HG03066 (cell line): ENCODE data around the gene OPN1MW2.
"Not testable (repeated sequence)": the region's sequence is repeated elsewhere in the genome, so short reads cannot be mapped to it uniquely, and the experiment has no call there.

Experiments used
- ATAC-seq: cut with Tn5 transposase; IDR thresholded peaks from one replicate; pipeline ENCODE4 v1.9.1; 2021; ENCODE audit warnings: low read depth; ENCODE audit not compliant: unreplicated experiment

The OPN1MW2 gene

DNA sequence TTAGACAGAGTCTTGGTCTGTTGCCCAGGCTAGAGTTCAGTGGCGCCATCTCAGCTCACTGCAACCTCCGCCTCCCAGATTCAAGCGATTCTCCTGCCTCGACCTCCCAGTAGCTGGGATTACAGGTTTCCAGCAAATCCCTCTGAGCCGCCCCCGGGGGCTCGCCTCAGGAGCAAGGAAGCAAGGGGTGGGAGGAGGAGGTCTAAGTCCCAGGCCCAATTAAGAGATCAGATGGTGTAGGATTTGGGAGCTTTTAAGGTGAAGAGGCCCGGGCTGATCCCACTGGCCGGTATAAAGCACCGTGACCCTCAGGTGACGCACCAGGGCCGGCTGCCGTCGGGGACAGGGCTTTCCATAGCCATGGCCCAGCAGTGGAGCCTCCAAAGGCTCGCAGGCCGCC is at the start of gene OPN1MW2:
Gene OPN1MW2 (plus strand): TSS at position 301 of the 400 bp plus-strand sequence. CDS start 60 bp downstream, at position 361.
- not testable (repeated sequence) for ATAC-seq

DNA sequence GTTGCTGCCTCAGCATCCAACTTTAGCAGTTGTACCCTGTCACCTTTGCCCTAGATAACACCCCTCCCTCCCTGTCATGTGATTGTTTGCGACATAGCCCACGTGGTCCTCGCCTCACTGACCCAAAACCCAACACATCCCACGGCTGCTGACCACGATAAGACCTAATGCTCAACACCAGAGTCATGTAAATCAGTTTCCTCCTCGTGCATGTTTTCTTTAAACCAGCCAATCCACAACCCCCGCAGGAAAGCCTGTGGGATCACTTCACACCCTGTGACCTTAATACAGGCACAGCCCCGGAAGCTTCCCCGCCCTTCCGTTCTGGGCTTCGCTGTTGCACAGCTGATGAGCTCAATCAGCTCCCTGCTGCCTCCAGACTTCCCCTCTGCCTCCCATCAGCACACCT is 47.0 kb upstream of the OPN1MW2 start:
- ATAC-seq, result peak; percentile 70

DNA sequence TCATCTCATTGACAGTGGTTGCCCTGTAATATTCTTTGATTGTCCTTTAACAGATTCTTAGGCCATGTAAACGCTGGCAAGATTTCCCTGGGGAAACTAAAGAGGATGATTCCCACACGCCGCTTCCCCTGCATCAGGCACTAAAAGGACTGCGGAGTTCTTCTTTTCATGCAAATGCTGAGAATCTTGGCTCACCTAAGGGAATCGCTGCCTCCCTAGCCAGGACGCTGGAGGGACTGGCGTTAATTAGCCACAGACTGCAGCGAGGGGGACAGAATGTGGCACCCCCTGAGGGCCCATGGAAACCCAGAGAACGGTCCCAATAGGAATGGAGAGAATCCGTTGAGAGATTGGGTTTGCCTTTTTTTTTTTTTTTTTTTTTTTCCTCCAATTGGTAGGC is 45.2 kb upstream of the OPN1MW2 start:
- not testable (repeated sequence) for ATAC-seq

DNA sequence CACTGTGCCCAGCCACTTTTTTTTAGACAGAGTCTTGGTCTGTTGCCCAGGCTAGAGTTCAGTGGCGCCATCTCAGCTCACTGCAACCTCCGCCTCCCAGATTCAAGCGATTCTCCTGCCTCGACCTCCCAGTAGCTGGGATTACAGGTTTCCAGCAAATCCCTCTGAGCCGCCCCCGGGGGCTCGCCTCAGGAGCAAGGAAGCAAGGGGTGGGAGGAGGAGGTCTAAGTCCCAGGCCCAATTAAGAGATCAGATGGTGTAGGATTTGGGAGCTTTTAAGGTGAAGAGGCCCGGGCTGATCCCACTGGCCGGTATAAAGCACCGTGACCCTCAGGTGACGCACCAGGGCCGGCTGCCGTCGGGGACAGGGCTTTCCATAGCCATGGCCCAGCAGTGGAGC is 37.3 kb upstream of the OPN1MW2 start, which contains the start of gene OPN1MW:
Gene OPN1MW (plus strand): TSS at position 301 of the 400 bp plus-strand sequence. CDS start 82 bp downstream, at position 383.
- ATAC-seq, result not testable (repeated sequence)

DNA sequence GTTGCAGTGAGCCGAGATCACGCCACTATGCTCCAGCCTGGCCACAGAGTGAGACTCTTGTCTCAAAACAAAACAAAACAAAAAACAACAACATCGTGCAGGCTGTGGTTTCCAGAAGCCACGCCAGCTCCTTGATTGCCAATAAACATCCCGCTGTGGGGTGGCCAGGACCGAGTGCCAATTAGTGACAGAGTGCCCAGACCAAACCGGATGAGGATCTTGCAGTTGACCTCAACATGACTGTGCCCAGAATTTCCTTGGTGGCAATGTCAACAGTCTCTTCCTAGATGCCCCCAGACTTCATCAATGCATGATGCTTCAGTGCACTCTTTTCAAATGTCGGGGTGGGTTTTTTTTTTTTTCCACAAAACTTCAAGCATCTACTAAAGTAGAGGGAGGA is 35.8 kb upstream of the OPN1MW2 start:
- ATAC-seq, result not testable (repeated sequence)

DNA sequence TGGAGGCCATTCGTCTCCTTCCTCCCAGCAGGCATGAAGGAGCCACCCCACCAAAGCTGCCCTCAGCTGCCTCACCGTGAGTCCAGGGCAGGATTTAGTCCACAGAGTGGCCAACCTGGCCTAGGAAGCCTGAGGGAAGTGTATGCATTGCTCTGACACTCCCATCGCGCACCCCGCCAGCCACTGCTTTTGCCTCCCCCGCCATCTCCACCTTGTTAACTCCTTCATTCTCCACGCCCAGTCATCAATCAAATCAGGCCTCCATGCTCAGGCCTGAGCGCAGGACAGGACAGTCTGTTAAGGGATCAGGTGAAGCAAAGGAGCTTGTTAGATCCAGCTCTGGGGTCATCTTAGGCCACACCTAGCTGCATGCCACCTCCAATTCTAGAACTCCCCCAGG is 26.7 kb upstream of the OPN1MW2 start:
- ATAC-seq, result not testable (repeated sequence)

DNA sequence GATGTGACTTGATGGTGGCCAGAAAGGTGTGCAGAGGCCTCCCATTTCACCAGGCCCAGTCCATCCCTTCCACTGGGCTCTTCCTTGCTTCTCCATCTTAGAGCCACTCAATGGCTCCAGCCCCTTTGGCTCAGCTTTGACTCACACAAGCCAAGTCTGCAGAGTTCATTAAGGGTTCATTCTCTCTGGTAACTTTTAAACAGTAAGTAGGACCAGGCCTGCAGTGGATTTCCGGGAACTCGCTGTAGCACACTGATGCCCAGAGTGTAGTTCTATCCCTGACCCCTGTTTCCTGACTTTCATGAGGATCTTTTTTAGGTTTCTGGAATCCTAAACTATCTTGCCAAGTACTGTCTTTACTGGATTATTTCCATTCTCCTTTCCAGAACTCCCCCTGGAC is 25.2 kb upstream of the OPN1MW2 start:
- not testable (repeated sequence) for ATAC-seq

DNA sequence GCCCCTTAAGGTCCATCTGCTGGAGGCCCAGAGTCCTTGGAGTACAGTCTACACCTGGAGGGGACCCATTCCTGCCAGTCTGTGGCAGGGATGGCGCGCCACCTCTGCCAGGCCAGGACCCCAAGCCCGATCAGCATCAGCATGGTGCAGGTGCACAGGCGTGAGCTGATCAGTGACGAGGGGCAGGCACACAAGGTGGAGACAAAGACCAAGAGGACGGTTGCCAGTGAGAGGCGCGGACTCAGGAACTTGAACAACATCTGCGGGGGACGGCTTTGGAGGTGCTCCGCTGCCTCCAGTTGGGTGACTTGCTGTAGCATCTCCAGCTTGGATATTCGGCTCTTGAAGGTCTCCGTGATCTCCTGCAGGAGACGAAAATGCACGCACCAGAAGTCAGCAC is 23.1 kb upstream of the OPN1MW2 start:
- not testable (repeated sequence) for ATAC-seq

DNA sequence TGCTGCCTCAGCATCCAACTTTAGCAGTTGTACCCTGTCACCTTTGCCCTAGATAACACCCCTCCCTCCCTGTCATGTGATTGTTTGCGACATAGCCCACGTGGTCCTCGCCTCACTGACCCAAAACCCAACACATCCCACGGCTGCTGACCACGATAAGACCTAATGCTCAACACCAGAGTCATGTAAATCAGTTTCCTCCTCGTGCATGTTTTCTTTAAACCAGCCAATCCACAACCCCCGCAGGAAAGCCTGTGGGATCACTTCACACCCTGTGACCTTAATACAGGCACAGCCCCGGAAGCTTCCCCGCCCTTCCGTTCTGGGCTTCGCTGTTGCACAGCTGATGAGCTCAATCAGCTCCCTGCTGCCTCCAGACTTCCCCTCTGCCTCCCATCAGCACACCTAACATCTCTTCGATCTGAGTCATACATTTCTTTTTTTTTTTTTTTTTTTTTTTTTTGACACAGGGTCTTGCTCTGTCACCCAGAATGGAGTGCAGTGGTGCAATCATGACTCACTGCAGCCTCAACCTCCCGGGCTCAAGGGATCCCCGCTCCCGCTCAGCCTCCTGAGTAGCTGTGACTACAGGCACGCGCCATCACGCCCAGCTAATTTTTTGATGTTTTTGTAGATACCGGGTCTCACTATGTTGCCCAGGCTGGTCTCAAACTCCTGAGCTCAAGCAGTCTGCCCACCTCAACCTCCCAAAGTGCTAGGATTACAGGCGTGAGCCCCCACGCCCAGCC is 9.7 kb upstream of the OPN1MW2 start:
- not testable (repeated sequence) for ATAC-seq

DNA sequence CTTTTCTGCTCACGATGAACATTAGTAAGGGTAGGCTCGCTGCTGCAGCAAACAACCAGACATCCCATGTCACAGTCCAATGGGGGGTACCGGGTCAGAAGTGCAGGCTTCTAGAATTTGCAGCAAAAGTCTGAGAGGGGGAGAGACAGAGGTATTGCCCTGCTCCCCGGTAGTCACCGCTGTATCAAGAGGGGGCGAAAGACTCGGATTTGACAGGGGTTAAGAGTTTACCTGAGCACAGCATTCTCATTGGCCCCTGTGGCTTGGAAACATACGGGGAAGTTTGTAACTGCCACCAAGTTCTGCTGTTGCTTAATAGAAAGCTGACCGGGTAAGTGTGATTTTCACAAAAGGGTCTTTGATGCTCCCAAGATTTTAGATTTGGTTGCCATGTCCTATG is 8.5 kb upstream of the OPN1MW2 start:
- ATAC-seq, result not testable (repeated sequence)

DNA sequence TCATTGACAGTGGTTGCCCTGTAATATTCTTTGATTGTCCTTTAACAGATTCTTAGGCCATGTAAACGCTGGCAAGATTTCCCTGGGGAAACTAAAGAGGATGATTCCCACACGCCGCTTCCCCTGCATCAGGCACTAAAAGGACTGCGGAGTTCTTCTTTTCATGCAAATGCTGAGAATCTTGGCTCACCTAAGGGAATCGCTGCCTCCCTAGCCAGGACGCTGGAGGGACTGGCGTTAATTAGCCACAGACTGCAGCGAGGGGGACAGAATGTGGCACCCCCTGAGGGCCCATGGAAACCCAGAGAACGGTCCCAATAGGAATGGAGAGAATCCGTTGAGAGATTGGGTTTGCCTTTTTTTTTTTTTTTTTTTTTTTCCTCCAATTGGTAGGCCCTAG is 8.1 kb upstream of the OPN1MW2 start:
- not testable (repeated sequence) for ATAC-seq

DNA sequence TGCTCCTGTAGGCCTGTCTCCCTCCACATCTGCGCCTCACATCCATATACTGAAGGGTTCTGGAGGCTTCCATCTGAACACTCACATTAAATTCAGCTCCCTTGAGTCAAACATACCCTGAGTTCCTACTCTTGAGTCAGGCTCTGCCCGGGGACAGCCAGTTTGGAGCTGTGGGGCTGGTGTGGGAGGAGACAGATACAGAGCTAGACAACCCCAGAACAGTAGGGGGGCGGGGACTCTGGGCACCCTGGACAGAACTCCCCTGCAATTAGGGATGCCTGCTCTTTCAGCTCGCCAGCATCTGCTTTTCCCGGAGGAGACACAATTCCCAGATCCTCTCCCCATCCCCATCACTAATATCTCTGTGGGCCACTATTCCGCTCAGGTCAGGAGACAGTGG is 5.7 kb downstream of the OPN1MW2 start:
- not testable (repeated sequence) for ATAC-seq

DNA sequence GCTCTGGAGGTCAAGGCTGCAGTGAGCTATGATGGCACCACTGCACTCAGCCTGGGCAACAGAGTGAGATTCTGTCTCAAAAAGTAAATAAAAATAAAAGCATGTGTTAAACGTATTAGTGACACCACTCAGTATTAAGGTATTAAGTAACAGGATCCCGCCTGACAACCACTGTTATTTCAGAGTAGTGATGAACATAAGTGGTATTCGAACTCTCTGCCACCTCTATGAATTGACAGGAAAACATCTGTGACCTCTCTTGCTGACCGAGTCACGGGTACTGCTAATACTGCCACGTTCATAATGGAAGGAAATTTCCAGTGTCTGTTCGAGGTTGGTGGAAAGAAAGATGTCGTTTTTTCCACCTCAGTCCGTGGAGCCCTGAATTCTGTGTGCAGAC is 7.2 kb downstream of the OPN1MW2 start:
- ATAC-seq, result not testable (repeated sequence)

DNA sequence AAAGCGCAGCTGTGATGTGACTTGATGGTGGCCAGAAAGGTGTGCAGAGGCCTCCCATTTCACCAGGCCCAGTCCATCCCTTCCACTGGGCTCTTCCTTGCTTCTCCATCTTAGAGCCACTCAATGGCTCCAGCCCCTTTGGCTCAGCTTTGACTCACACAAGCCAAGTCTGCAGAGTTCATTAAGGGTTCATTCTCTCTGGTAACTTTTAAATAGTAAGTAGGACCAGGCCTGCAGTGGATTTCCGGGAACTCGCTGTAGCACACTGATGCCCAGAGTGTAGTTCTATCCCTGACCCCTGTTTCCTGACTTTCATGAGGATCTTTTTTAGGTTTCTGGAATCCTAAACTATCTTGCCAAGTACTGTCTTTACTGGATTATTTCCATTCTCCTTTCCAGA is 11.9 kb downstream of the OPN1MW2 start:
- ATAC-seq, result not testable (repeated sequence)

DNA sequence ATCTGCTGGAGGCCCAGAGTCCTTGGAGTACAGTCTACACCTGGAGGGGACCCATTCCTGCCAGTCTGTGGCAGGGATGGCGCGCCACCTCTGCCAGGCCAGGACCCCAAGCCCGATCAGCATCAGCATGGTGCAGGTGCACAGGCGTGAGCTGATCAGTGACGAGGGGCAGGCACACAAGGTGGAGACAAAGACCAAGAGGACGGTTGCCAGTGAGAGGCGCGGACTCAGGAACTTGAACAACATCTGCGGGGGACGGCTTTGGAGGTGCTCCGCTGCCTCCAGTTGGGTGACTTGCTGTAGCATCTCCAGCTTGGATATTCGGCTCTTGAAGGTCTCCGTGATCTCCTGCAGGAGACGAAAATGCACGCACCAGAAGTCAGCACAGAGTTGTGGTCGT is 14.1 kb downstream of the OPN1MW2 start:
- not testable (repeated sequence) for ATAC-seq

DNA sequence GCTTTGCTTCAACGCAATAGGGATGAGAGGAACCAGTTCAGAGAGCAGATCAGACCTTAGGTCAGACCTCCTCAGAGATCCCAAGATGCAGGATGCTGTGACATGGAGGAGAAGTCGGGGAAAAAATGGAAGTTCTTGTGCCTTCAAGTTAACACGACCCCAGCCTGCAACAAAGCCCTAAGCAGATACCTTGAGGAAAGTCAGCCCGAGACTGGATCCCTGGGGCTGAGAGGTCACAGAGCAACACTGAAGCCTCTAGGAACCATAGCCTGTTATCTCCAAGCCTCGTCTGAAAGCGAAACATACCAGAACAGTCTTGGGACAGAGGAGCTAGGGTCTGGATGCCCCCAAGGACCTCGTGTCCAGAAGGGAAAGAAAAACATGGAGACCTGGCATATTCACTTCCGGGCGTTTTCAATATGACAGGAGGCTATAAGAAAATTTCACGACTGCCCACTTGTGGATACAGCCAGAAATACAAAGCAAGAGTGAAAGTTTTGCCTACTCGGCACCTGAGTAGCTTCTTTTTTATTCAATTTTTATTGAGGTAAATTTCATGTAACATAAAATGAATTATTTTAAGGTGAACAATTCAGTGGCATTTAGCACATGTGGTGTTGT is 19.5 kb downstream of the OPN1MW2 start:
- ATAC-seq, result not testable (repeated sequence)

DNA sequence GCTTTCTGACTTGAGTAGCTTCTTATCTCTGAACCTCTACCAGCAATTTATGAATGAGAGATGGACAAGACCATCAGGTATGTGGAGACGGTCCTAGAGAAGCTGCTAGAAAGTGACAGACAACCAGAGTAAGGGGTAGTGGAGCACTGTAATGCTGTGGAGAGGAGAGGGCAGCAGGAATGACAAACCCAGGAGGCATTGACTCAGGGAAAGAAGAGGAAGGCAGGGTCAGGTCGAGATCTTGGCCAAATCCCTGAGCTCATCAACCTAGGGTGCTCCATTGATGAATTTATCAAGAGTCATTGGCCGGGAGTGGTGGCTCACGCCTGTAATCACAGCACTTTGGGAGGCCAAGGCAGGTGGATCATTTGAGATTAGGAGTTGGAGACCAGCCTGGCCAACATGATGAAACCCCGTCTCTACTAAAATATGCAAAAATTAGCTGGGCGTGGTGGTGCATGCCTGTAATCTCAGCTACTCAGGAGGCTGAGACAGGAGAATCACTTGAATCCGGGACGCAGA is 20.5 kb downstream of the OPN1MW2 start:
- not testable (repeated sequence) for ATAC-seq

DNA sequence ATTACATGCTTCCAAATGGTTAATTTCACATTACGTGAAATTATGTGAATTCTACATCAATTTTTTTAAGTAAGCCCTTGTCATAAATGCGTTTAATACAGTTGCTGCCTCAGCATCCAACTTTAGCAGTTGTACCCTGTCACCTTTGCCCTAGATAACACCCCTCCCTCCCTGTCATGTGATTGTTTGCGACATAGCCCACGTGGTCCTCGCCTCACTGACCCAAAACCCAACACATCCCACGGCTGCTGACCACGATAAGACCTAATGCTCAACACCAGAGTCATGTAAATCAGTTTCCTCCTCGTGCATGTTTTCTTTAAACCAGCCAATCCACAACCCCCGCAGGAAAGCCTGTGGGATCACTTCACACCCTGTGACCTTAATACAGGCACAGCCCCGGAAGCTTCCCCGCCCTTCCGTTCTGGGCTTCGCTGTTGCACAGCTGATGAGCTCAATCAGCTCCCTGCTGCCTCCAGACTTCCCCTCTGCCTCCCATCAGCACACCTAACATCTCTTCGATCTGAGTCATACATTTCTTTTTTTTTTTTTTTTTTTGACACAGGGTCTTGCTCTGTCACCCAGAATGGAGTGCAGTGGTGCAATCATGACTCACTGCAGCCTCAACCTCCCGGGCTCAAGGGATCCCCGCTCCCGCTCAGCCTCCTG is 28.0 kb downstream of the OPN1MW2 start:
- ATAC-seq, result peak; percentile 75

DNA sequence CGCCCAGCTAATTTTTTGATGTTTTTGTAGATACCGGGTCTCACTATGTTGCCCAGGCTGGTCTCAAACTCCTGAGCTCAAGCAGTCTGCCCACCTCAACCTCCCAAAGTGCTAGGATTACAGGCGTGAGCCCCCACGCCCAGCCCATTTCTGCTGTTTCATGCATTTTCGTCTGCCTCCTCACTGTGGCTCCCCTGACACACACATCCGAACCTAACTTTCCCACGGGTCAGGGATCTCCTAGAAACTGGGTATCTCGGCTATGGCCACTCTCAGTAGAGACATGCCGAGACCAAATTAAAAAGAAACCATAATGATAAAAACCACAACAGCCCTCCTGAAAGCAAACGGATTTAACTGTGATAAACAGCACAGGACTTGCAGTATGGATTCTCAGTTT is 28.5 kb downstream of the OPN1MW2 start:
- not testable (repeated sequence) for ATAC-seq

DNA sequence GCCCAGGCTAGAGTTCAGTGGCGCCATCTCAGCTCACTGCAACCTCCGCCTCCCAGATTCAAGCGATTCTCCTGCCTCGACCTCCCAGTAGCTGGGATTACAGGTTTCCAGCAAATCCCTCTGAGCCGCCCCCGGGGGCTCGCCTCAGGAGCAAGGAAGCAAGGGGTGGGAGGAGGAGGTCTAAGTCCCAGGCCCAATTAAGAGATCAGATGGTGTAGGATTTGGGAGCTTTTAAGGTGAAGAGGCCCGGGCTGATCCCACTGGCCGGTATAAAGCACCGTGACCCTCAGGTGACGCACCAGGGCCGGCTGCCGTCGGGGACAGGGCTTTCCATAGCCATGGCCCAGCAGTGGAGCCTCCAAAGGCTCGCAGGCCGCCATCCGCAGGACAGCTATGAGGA is 37.7 kb downstream of the OPN1MW2 start, which contains the start of gene OPN1MW3:
Gene OPN1MW3 (plus strand): TSS at position 301 of the 400 bp plus-strand sequence. CDS start 38 bp downstream, at position 339.
- ATAC-seq, result not testable (repeated sequence)

DNA sequence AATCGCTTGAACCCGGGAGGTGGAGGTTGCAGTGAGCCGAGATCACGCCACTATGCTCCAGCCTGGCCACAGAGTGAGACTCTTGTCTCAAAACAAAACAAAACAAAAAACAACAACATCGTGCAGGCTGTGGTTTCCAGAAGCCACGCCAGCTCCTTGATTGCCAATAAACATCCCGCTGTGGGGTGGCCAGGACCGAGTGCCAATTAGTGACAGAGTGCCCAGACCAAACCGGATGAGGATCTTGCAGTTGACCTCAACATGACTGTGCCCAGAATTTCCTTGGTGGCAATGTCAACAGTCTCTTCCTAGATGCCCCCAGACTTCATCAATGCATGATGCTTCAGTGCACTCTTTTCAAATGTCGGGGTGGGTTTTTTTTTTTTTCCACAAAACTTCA is 39.2 kb downstream of the OPN1MW2 start:
- ATAC-seq, result not testable (repeated sequence)
